Ishikawa (cell line): ENCODE results near the gene DCUN1D1.
A peak's percentile ranks its signal among the peaks of the same experiment; 100 is the strongest.

ENCODE experiments used
- CEBPB ChIP-seq: IDR thresholded peaks from 2 replicates; pipeline ENCODE4 v1.6.1; 2012
- CREB1 ChIP-seq: IDR thresholded peaks from 2 replicates; pipeline ENCODE4 v1.6.1; 2012; ENCODE audit warnings: low read depth
- EGR1 ChIP-seq: IDR thresholded peaks from 2 replicates; pipeline ENCODE4 v1.6.1; 2012
- EP300 ChIP-seq: IDR thresholded peaks from 2 replicates; pipeline ENCODE4 v1.6.1; 2012; ENCODE audit warnings: borderline replicate concordance
- FOXM1 ChIP-seq: IDR thresholded peaks from 2 replicates; pipeline ENCODE4 v1.6.1; 2012; ENCODE audit warnings: low read depth, borderline replicate concordance
- MAX ChIP-seq: IDR thresholded peaks from 2 replicates; pipeline ENCODE4 v1.6.1; 2012
- NFIC ChIP-seq: IDR thresholded peaks from 2 replicates; pipeline ENCODE4 v1.6.1; 2012
- RAD21 ChIP-seq: IDR thresholded peaks from 2 replicates; pipeline ENCODE4 v1.6.1; 2012; ENCODE audit warnings: low read depth
- REST ChIP-seq: IDR thresholded peaks from 2 replicates; pipeline ENCODE4 v1.6.1; 2012; ENCODE audit warnings: low read depth, mild to moderate bottlenecking
- TAF1 ChIP-seq: IDR thresholded peaks from 2 replicates; pipeline ENCODE4 v1.6.1; 2012; ENCODE audit warnings: low read depth, mild to moderate bottlenecking
- TCF12 ChIP-seq: IDR thresholded peaks from 2 replicates; pipeline ENCODE4 v1.6.1; 2012; ENCODE audit warnings: low read depth
- TEAD4 ChIP-seq: IDR thresholded peaks from 2 replicates; pipeline ENCODE4 v1.6.1; 2012
- USF1 ChIP-seq: IDR thresholded peaks from 2 replicates; pipeline ENCODE4 v1.6.1; 2012
- YY1 ChIP-seq: IDR thresholded peaks from 2 replicates; pipeline ENCODE4 v1.6.1; 2012; ENCODE audit warnings: low read depth
- ZBTB7A ChIP-seq: IDR thresholded peaks from 2 replicates; pipeline ENCODE4 v1.6.1; 2012; ENCODE audit warnings: low read depth

The DCUN1D1 gene

GRCh38 chr3:182983876-182984275, 3.5 kb upstream of the DCUN1D1 start:
- no peak for TF ChIP-seq YY1
- TF ChIP-seq EGR1, result no peak

GRCh38 chr3:182981038-182981380, 671 bp upstream of the DCUN1D1 start:
- TF ChIP-seq RAD21 (no peak), NFIC (no peak), REST (no peak), CREB1 (no peak), ZBTB7A (no peak), YY1 (no peak), FOXM1 (no peak), MAX (no peak)

- TF ChIP-seq EGR1 (no peak), NFIC (no peak), TEAD4 (no peak), ZBTB7A (peak; percentile 72; the same call in 1 of the 2 replicates)
Observed at GRCh38 chr3:182979674-182980191, 605 bp downstream of the DCUN1D1 start.

- no peak for TF ChIP-seq RAD21
- no peak for TF ChIP-seq EP300
- no peak for TF ChIP-seq TCF12
- no peak for TF ChIP-seq ZBTB7A
- TF ChIP-seq NFIC, result no peak
- no peak for TF ChIP-seq MAX
- no peak for TF ChIP-seq TAF1
- TF ChIP-seq REST, result no peak
- TF ChIP-seq CEBPB, result no peak
- no peak for TF ChIP-seq USF1
Observed at GRCh38 chr3:182979103-182979673, 1.1 kb downstream of the DCUN1D1 start.

GRCh38 chr3:182978387-182978786, 2.0 kb downstream of the DCUN1D1 start:
- TF ChIP-seq REST, result no peak
- TF ChIP-seq YY1, result no peak
- no peak for TF ChIP-seq NFIC
- no peak for TF ChIP-seq FOXM1
- no peak for TF ChIP-seq TEAD4
- TF ChIP-seq TCF12, result no peak
- TF ChIP-seq MAX, result no peak
- no peak for TF ChIP-seq TAF1
- no peak for TF ChIP-seq RAD21
- no peak for TF ChIP-seq EGR1
- TF ChIP-seq CEBPB, result no peak
- TF ChIP-seq CREB1, result no peak

GRCh38 chr3:182973047-182973446, 7.3 kb downstream of the DCUN1D1 start:
- no peak for TF ChIP-seq TCF12
- TF ChIP-seq NFIC, result no peak
- TF ChIP-seq TAF1, result no peak
- no peak for TF ChIP-seq USF1
- TF ChIP-seq TEAD4, result no peak
- TF ChIP-seq YY1, result no peak
- no peak for TF ChIP-seq ZBTB7A
- no peak for TF ChIP-seq RAD21
- no peak for TF ChIP-seq CREB1
- no peak for TF ChIP-seq MAX
- TF ChIP-seq REST, result no peak
- TF ChIP-seq EP300, result no peak
- no peak for TF ChIP-seq FOXM1
- no peak for TF ChIP-seq CEBPB
- no peak for TF ChIP-seq EGR1
